GM18519 (cell line): ENCODE measurements around the gene TTL.
A peak's percentile ranks its signal among the peaks of the same experiment; 100 is the strongest.
"Not testable (repeated sequence)": the region's sequence is repeated elsewhere in the genome, so short reads cannot be mapped to it uniquely, and the experiment has no call there.

Source experiments
- ATAC-seq: cut with Tn5 transposase; IDR thresholded peaks from one replicate; pipeline ENCODE4 v1.9.1; 2021; ENCODE audit warnings: mild to moderate bottlenecking, moderate library complexity; ENCODE audit not compliant: unreplicated experiment, low FRiP score

TTL gene

DNA sequence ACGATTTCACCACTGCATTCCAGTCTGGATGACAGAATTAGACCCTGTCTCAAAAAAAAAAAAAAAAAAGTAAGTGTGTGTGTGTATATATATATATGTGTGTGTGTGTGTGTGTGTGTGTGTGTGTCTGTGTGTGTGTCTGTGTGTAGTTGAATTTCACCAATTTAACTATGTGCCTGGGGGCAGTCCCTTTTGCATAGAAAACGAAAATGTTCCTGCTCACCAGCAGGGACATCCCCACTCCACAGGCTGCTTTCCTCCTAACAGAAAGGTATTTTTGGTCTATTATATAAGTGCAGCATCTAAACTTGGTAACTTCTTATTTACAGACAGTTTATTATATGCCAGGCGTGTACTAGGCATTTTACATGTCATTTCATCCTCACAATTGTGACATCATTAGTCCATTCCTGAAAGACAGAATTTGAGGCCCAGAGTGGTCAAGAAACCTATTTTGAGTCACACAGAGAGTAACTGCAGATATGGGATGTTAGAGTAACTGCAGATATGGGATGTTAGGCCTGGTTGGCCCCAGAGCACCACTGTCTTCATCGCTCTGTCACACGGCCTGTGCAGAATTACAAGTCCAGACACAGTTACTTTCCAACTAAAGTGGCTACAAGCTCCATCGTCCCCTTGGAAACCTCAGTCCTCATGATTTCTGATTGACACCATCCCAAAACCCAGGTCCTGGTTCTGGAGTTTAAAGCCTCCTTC is 9.3 kb upstream of the TTL start:
- no peak for ATAC-seq

DNA sequence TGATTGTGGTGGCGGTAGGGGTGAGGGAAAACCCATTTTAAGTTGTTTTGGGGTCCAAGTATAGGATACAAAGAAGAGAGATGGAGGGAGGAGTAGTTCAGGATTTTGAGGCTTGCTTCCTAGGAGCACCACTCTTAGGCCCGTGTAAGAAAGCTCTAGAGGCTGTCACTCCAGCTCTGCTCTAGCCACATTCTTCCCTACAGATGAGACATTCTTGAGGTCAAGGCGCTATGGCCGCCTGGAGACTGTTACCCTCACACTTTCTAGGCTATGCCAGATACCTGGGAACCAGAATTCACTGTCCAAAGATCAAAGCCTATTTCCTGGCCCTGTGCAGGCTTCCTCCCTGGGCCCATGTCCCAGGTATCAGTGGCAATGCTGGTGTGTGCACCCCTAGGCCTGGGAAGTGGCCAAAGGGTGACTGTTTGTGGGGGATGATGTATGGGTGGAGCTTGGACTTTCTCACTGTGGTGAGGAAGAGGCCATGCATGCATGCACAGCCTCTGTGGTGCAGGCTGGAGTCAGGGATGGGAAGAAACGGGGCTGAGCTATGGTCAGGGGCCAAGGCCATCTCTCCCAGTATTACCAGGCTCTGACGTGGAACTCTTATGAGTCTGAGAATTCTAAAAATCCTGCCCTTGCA is 7.0 kb upstream of the TTL start:
- no peak for ATAC-seq

DNA sequence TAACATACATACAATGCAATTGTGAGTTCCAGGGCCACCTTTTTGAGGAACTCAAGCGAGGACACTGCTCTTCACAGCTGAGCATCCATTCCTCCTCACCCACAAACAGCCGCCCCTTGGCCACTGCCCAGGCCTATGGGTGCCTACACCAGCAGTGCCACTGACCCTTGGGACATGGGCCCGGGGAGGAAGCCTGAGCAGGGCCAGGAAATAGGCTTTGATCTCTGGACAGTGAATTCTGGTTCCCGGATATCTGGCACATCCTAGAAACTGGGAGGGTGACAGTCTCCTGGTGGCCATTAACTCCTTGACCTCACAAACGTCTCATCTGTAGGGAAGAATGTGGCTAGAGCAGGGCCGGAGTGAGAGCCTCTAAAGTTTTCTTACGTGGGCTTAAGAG is 5.5 kb upstream of the TTL start:
- ATAC-seq: no peak

DNA sequence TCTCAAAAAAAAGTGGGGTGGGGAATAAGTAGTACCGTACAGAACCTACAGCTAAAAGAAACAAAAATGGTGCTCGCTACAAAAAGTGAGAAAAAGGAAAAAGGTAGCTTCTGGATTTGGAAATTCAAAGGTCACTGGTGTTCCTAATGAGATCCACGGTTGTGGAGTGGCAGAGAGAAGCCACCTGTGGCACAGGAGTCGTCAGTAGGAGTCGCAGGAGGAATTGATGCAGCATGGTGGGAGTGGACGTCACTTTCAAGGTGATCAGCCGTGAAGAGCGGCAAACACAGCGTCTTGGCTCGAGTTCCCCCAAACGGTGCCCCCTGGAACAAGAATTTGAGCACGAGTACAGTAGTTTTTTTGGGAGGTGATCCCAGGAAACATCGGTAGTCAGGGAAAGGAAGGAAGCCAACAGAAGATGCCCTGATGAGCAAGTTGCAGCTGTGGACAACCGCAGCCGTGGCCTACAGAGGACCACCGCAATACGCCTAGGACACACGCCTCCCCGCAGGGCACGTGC is 1.4 kb upstream of the TTL start:
- ATAC-seq: no peak

DNA sequence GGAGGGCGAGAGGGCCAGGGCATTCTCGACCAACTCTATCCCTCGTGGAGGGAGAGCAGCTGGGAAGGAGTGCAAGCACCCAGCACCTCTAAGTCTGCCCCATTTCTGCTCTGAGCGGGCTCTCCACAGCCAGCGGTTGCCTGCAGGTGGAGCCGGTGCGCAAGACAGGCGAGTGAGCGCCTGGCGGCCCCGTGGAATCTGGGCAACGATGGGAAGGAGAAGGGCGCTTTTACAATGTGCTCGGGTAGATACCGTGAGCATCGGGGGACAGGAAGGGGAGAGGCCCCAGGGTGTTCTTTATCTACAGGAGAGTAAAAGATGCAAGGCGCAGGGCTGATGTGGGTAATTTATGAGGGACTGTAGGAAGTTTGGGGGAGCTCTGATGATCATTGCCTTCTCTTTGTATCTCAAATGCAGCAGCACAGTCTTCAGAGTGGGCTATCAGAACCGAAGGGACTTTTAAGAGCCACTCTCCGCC is 867 bp upstream of the TTL start:
- ATAC-seq: peak; percentile 53

DNA sequence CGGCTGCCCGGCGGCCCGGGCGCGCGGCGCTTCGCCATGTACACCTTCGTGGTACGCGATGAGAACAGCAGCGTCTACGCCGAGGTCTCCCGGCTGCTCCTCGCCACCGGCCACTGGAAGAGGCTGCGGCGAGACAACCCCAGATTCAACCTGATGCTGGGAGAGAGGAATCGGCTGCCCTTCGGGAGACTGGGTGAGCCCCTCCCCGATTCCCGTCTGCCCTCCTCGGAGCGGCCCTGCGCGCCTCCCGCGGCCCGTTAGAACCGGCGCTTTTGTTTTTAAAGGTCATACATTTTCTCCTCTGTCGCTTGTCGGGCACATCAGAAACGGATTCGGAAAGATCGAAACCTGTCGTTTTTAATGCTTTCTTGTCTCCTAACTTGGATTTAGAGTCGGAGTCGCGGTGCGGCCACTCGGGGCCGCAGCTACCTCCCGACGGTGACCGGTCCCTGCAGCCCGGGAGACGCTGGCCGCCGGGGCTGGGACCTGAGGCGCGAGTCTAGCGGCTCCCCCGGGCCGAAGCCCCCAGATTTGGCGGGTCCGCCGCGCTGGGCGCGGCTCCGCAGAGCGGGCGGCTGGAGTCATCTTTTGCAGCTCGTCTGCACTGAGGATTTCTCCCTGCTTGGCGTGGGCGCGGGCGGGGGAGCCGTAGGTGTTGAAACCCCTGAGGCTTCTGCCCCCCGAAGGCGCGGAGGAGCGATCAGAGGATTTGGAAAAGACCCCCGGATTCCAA is 519 bp downstream of the TTL start:
- peak; percentile 24 for ATAC-seq

DNA sequence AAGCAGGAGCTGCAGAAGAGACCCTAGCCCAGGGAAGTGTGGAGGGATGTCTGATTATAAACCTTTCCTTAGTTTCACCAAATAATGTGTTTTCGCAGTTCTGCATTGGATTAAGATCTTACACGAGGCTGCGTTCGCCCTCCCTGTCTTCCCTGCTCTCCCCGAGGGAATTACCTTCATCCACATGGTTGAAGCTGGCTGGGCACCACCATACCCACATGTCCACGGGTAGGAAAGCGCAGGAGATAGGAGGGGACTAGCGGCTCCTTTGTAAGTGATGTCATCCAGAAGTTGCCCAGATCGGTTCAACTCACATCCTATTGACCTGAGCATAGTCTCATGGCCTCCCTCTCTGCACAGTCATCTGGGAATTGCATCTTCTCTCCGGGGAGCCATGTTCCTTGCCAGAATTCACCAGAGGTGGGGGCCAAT is 1.1 kb downstream of the TTL start:
- ATAC-seq: no peak

DNA sequence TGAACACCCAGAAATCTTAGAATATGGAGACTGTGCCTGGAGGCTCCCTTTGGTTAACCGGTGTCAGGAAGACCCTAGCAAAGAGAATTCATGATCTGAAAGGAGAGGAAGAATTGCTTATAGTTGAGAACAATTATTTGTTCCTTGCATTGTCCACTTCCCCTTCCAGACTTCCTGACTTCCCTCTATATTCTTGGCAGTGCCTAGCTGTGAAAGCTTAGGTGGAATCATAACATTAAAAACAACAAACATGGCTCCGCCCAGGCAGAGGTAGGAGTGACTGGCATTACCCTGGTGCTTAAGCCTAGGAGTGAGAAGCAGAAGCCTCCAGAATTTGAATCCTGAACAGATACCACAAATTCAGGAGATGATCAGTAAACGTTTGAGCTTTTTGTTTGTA is 1.9 kb downstream of the TTL start:
- ATAC-seq: no peak

DNA sequence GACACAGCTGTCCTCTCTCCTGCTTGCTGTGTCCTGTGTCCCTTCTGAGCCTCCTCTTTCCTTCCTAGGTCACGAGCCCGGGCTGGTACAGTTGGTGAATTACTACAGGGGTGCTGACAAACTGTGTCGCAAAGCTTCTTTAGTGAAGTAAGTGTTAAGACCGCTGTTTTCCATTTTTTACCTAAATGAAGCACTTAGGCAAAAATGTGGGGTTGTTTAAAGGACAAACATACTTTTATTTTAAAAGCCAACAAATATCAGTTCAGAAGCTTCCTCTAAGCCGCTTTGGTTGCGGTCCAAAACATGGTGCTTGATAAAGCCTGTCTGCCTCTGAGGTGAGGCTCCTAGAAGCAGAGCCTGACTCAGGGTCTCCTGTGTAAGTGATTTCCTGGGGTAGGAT is 3.9 kb downstream of the TTL start:
- no peak for ATAC-seq

DNA sequence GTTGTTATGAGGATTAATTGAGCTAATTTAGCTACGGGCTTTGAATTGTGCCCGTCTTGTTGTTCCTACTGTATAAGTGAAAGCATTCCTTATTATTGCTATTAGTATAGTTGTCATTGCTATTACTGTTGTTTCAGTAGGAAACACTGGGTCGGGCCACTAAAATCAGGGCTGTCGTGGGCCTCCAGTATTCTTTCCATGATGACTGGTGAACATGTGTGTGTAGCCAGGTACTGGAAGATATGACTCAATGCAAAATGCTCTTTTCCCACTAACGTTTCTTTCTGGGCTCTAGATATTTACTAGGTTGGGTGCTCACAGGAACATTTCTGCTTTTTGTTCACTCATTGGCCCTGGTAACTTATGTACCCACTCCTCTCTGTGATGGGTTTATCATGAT is 4.9 kb downstream of the TTL start:
- no peak for ATAC-seq

DNA sequence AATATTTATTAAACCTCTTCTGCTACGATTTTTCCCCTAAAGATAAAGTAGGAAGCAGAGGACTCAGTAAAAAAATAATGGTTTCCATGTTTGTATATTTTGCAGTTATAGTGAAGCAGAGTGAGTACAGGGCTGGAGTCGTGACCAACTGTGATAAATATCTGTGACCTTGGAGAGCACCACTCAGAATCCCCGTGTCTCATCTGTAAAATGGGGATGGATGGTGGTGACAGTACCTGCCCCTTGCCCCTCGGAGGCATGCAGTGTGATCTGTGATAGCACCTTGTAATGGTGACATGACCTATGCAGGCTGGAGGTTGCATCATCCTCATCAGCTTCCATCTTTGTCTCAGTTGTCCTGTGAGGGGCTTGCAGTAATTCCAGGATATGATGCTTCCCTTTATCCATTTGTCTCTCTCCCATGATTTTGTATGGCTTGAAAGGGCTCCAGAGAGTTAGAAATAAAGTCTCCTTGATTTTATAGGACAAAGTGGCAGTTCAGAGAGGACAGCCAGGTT is 5.5 kb downstream of the TTL start:
- no peak for ATAC-seq

DNA sequence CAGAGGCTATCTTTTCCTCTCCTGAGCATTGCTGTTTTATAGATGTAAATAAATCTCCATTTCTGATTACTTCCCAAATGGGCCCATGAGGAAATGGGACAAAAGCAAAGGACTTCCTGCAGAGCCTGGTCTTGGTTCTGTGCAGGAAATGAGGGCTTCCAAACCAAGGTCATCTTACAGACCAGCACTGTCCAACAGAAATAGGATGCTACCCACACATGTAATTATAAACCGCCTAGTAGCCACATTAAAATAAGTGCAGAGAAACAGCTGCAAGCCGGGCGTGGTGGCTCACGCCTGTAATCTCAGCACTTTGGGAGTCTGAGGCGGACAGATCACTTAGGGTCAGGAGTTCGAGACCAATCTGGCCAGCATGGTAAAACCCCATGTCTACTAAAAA is 6.2 kb downstream of the TTL start:
- ATAC-seq: no peak

DNA sequence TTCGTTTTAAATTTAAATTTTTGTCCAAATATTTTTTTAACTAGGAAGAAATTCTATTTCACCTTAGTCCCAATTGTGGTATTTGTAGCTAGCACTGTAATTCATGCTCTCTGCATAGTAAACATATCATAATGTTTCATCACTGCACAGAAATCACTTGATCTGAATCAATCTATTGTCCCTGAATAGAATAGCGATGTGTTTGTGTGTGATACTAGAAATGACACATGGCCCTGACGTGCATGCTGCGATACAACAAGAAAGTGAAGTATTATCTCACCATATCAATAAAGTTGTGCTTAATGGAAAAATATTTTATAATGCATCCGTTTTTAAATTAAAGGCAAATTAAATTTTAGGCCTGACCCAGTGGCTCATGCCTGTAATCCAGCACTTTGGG is 10.0 kb downstream of the TTL start:
- no peak for ATAC-seq

DNA sequence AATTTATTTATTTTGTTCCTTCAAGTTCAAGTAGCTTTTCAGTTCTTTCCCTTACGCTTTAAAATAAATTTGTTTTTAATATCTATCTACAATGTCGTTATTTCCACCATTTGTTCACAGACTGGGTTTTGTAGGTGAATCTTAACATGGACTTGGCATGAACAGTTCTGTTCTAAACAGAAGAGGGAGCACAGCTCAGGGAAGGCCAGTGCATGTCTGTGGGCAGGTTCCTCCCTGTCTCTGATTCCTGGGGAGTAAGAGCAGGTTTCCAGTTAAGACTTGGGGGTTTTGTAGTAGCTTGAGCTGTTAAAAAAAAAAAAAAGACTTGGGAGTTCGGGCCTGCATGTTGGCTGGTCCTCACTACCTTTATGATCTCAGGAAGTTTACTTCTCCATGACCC is 11.1 kb downstream of the TTL start:
- no peak for ATAC-seq

DNA sequence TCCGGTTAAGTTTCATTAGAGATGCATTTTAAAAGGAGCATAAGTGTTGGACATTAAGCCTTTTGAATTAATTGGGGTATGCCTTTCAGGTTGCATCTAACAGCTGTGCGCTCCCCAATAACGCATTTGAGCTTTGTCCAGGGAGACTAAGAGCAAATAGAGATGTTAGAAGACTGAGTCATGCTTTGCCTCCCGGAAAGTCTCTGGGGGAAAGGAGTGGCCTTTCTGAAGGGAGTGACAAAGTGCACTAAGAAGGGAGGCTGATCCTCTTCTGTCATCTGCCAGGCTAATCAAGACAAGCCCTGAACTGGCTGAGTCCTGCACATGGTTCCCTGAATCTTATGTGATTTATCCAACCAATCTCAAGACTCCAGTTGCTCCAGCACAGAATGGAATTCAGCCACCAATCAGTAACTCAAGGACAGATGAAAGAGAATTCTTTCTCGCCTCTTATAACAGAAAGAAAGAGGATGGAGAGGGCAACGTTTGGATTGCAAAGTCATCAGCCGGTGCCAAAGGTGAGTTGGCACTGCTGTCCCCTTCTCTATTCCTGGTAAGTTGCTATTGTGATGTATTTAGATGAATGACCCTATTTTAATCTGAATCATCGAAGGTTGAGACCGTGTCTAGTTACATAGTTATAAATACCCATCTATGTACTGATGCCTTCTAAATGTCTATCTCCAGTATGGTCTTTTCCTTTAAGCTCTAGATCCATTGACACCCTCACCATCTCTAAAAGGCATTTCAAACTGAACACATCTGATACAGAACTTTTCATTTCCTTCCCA is 12.1 kb downstream of the TTL start:
- no peak for ATAC-seq

DNA sequence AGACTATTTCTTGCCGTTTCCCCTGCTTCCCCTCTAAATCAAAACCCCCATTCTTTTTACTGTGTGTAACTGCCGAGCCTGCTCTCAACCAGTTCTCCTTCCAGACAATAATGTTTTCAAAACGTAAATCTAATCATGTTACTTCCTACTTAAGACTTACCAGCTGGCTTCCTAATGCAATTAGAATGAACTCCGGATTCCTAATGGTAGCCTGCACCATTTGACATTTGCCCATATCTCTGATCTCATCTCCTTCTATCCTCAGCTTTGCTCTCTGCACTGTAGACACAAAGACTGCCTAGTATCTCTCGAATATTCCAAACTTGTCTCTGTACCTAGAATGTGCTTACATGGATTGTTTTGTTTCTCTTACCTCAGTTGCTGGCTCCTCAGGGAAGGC is 12.9 kb downstream of the TTL start:
- ATAC-seq: no peak

DNA sequence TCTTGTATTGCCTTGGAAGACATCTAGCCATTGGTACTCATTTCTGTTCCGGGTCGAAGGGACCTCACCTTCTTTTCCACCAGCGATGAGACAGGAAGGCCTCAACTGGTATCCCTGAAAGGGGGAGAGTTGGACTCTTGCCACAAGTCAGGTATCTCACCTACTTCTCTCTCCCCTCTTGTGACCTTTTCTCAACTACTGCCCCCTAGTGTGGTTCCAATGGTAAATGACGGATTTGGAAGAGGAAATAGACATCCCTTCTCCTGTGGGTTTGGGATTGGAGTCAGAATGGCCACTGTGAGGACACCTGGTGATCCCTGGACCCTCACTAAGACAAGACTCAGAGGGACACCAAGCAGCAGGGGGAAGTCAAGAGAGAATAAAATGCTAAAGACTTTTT is 13.9 kb downstream of the TTL start:
- ATAC-seq: not testable (repeated sequence)

DNA sequence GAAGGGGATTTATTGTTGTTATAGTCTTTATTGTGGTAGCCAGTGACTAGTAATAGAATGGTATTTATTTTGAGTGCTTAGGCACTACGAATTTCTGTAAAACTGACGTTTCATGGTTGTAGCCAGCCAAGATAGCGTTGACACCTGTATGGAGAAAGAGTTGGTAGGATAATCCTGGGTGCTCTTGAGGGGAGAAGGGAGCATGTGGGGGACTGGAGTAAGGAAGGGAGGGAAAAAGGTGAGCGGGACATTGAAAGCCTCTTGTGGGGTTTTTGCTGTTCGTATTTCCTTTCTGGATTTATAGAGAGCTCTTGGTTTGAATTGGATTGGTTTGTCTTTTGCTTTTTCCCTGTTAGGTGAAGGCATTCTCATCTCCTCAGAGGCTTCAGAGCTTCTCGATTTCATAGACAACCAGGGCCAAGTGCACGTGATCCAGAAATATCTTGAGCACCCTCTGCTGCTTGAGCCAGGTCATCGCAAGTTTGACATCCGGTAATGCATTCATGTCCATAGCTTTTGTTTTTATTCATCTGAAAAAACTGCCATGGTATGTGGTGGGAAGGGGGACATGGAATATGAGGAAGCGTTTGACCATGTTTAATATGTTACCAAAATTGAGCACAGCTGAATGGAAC is 19.0 kb downstream of the TTL start:
- not testable (repeated sequence) for ATAC-seq

DNA sequence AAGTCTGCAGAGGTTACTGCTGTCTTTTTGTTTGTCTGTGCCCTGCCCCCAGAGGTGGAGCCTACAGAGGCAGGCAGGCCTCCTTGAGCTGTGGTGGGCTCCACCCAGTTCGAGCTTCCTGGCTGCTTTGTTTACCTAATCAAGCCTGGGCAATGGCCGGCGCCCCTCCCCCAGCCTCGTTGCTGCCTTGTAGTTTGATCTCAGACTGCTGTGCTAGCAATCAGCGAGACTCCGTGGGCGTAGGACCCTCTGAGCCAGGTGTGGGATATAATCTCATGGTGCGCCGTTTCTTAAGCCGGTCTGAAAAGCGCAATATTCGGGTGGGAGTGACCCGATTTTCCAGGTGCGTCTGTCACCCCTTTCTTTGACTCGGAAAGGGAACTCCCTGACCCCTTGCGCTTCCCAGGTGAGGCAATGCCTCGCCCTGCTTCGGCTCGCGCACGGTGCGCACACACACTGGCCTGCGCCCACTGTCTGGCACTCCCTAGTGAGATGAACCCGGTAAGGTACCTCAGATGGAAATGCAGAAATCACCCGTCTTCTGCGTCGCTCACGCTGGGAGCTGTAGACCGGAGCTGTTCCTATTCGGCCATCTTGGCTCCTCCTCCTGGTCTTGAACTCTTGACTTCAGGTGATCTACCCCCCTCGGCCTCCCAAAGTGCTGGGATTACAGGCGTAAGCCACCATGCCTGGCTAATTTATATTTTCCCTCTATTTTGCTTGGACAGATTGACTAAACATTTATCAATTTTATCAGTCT is 27.5 kb downstream of the TTL start:
- ATAC-seq: not testable (repeated sequence)
